Tibial artery (tissue), 4 donors: ENCODE data around the gene PDE2A.

Experiments
- DNase-seq, 2 donors: peaks; one replicate each; pipeline ENCODE4 v3.0.0-alpha.2; 2019
- H3K27ac ChIP-seq, 2 donors: fragments of 200-600 bp; sonication (generic) in 1 of 2; 1 replicate in 1 of 2; 2 replicates in 1 of 2; pipeline ENCODE4 v1.5.1; 2018 to 2019; ENCODE audit warnings: mild to moderate bottlenecking in 1 of 2
- H3K27me3 ChIP-seq, 2 donors: fragments of 200-600 bp; sonication (generic) in 1 of 2; one replicate each; pipeline versions ENCODE4 v1.5.1 to v1.6.0; 2016 to 2019
- H3K36me3 ChIP-seq, 3 donors: fragments of 200-600 bp; sonication (generic) in 2 of 3; one replicate each; pipeline ENCODE4 v1.5.1; 2016 to 2019; ENCODE audit warnings: mild to moderate bottlenecking in 2 of 3
- H3K4me1 ChIP-seq, 4 donors: fragments of 200-600 bp; sonication (generic) in 2 of 4; 1 replicate in 3 of 4; 2 replicates in 1 of 4; pipeline ENCODE4 v1.5.1; 2016 to 2019
- H3K4me3 ChIP-seq, 2 donors: fragments of 200-600 bp; sonication (generic) in 1 of 2; 1 replicate in 1 of 2; 2 replicates in 1 of 2; pipeline ENCODE4 v1.5.1; 2018 to 2019; ENCODE audit warnings: mild to moderate bottlenecking in 2 of 2
- H3K9me3 ChIP-seq, 3 donors: fragments of 200-600 bp; sonication (generic) in 1 of 3; one replicate each; pipeline ENCODE4 v1.5.1; 2016 to 2019
- CTCF ChIP-seq, 2 experiments: fragments of 200-600 bp in 1 of 2; fragments of 450-650 bp in 1 of 2; IDR thresholded peaks; one replicate each; pipeline ENCODE4 v1.5.1; 2017 to 2019; ENCODE audit warnings: antibody characterized with exemption in 2 of 2, mild to moderate bottlenecking in 1 of 2, moderate library complexity in 1 of 2
- intact Hi-C: fragments of 100-400 bp; cut with DNase I; formaldehyde crosslinking; loops from one replicate; pipeline ENCODE4 v1.15.0; 2023; ENCODE audit warnings: low total_unique reads

Gene PDE2A

GRCh38 chr11:72687326-72687725 lies 13.1 kb upstream of the PDE2A start:
- H3K4me3 ChIP-seq: no peak overlapping the region
- peaks cover 0 to 7% (median 0%) of the 10 kb centered on the region in 4 donors for H3K4me1 ChIP-seq
- no peak for DNase-seq
- no peaks in the 10 kb centered on the region for H3K9me3 ChIP-seq
- no peak overlapping the region for H3K27ac ChIP-seq
- intact Hi-C loops: no loop called here
- peaks cover 5 to 79% (median 58%) of the 10 kb centered on the region in 3 donors for H3K36me3 ChIP-seq
- H3K27me3 ChIP-seq: no peaks in the 10 kb centered on the region
- TF ChIP-seq CTCF (IDR thresholded peaks at IDR 0.05): no peak

- peaks cover 0 to 7% (median 0%) of the 10 kb centered on the region in 4 donors for H3K4me1 ChIP-seq
- H3K9me3 ChIP-seq: no peaks in the 10 kb centered on the region
- peaks cover 0 to 73% (median 52%) of the 10 kb centered on the region in 3 donors for H3K36me3 ChIP-seq
- H3K4me3 ChIP-seq: no peak overlapping the region
- intact Hi-C loops: no loop called here
- H3K27ac ChIP-seq: no peak overlapping the region
- no peak for DNase-seq
- H3K27me3 ChIP-seq: no peaks in the 10 kb centered on the region
- TF ChIP-seq CTCF (IDR thresholded peaks at IDR 0.05): no peak
Observed at GRCh38 chr11:72686639-72687220, 12.5 kb upstream of the PDE2A start.

DNA sequence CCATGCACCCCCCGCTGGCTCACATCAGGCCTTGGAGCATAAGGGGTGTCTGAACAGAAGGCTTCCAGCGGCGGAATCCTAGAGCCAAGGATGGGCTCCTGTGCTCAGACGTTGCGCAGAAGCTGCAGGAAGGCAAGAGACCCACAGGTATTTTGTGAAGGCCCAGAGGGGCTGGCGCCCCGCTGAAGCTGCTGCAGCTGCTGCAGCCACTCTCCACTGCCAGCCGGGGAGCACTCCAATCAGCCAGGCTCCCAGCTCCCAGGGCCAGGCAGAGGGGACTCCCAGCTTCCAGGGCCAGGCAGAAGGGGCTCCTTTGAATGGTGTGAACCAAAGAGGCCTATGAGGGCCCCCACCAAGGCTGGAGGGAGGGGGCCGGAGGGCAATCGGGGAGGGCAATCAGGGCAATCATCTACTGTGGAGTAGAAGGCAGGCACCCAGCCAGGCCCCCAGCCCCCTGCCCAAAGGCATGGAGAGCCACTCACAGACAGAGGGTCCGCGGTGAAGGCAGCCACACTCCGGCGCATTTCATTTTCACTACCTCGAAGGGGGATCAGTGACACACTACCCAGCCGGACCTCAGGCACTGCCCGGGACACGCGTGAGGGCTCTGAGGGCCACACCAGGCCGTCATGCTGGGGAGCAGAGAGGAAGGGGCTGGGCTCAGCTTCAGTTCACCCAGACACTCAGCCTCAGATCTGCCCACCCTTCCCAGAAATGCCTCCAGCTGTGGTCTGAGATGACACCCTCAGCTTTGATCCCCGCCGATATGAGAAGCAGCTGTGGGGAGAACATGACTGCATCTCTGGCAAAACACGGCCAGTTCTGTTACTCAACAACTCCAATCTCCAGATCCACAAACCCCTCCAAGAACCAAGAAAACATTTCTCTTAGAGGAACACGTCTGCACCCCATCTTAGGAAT lies 11.6 kb upstream of the PDE2A start:
- Histone ChIP-seq H3K4me3 (no peak overlapping the region), H3K4me1 (peaks cover 0 to 7% (median 0%) of the 10 kb centered on the region in 4 donors), H3K9me3 (no peaks in the 10 kb centered on the region), H3K27ac (no peak overlapping the region), H3K27me3 (peaks cover 0 to 2% of the 10 kb centered on the region in 2 donors), H3K36me3 (peaks cover 0 to 64% (median 48%) of the 10 kb centered on the region in 3 donors)
- intact Hi-C loops: no loop called here
- no peak for TF ChIP-seq CTCF (IDR thresholded peaks at IDR 0.05)
- peak in 1 of 2 donors; percentile 53 for DNase-seq

GRCh38 chr11:72684236-72684912 lies 10.2 kb upstream of the PDE2A start:
- intact Hi-C loops: loop anchor here (5.0 kb wide), 1 partner anchor 212 kb away; no protein-coding TSS in a partner anchor
- peaks cover 0 to 49% (median 34%) of the 10 kb centered on the region in 3 donors for H3K36me3 ChIP-seq
- no peaks in the 10 kb centered on the region for H3K9me3 ChIP-seq
- H3K4me3 ChIP-seq: no peak overlapping the region
- peaks cover 0 to 15% of the 10 kb centered on the region in 2 donors for H3K27me3 ChIP-seq
- TF ChIP-seq CTCF (IDR thresholded peaks at IDR 0.05): peak; percentile 47 to 62
- H3K4me1 ChIP-seq: peaks cover 0 to 7% (median 0%) of the 10 kb centered on the region in 4 donors
- DNase-seq: peak; percentile 73 to 76
- no peak overlapping the region for H3K27ac ChIP-seq

DNA sequence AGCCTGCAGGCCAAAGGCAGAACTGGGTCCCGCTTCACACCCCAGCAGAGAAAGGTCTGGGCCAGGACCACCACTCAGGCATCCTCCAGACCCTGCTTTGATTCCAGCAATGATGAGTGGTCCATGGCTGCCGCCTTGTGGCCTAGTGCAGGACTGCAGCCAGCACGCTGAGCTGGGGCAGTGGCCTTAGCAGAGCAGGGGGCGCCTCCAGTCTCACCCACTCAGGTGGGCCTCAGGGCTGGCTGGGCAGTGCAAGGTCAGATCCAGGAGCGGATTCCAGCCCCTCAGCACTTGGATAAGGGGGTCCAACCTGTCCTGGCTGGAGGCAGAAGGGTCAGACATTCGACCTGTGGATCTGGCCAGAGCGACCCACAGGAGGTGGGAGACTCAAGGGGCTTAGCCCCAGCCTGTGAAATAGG lies 9.6 kb upstream of the PDE2A start:
- Histone ChIP-seq H3K27me3 (peaks cover 0 to 21% of the 10 kb centered on the region in 2 donors), H3K27ac (no peak overlapping the region), H3K4me3 (no peak overlapping the region), H3K4me1 (peaks cover 0 to 7% (median 0%) of the 10 kb centered on the region in 4 donors), H3K36me3 (peaks cover 0 to 43% (median 29%) of the 10 kb centered on the region in 3 donors), H3K9me3 (no peaks in the 10 kb centered on the region)
- intact Hi-C loops: loop anchor here (1.0 to 5.0 kb wide), 2 partner anchors 98 to 211 kb away; no protein-coding TSS in a partner anchor
- peak; percentile 96 for TF ChIP-seq CTCF (IDR thresholded peaks at IDR 0.05)
- DNase-seq: peak; percentile 76 to 80
